IMR-90 (cell line): ENCODE results near the gene KCNAB2. TPM values are rescaled to one million over a fixed set of nuclear protein-coding genes. Genes with fewer than 3 reads are reported as not detected.

Experiments used
- ATAC-seq: fragments of 200-7000 bp; cut with Tn5 transposase; 2 replicates; pipeline ENCODE4 v1.9.1; 2020; ENCODE audit warnings: low read depth, mild to moderate bottlenecking, moderate library complexity
- BruUV-seq: library from RNA; stranded (reverse); fragments of 400-500 nt; replicated peaks from 2 replicates; lab custom pipeline; 2021; lab: Mats Ljungman, UMichigan
- CTCF ChIA-PET: fragments of 300-600 bp; formaldehyde crosslinking; extraction: SDS; loops from one replicate; lab custom pipeline; 2021; ENCODE audit warnings: antibody characterized with exemption; lab: Yijun Ruan, JAX
- POLR2A ChIA-PET: fragments of 300-600 bp; sonication (Branson Sonifier 250); formaldehyde crosslinking; loops from one replicate; lab custom pipeline; 2022; ENCODE audit warnings: antibody characterized with exemption; ENCODE audit not compliant: unreplicated experiment; lab: Charles Lee
- DNase-seq: peaks from one replicate; pipeline ENCODE4 v3.0.0; 2013
- H2AFZ ChIP-seq: replicated peaks from 2 replicates; pipeline ENCODE3; 2013; ENCODE audit warnings: low read length, mild to moderate bottlenecking; ENCODE audit not compliant: poor library complexity
- H2AK5ac ChIP-seq: 2 replicates; pipeline ENCODE4 v1.6.1; 2013; ENCODE audit warnings: low read depth, low read length, inconsistent platforms
- H2AK9ac ChIP-seq: replicated peaks from 2 replicates; pipeline ENCODE3; 2013; ENCODE audit warnings: mild to moderate bottlenecking, low read depth, low read length, moderate library complexity; ENCODE audit not compliant: poor library complexity
- H2BK120ac ChIP-seq: 2 replicates; pipeline ENCODE4 v1.6.1; 2013; ENCODE audit warnings: low read depth, low read length, inconsistent platforms
- H2BK15ac ChIP-seq: 3 replicates; pipeline ENCODE4 v1.6.1; 2013; ENCODE audit warnings: low read depth, low read length, inconsistent platforms
- H2BK20ac ChIP-seq: 2 replicates; pipeline ENCODE4 v1.6.1; 2013; ENCODE audit warnings: low read depth, mild to moderate bottlenecking, inconsistent platforms, low read length, moderate library complexity
- H2BK5ac ChIP-seq: 2 replicates; pipeline ENCODE4 v1.6.1; 2013; ENCODE audit warnings: mild to moderate bottlenecking, low read depth, low read length, inconsistent platforms; ENCODE audit not compliant: poor library complexity, severe bottlenecking
- H3K14ac ChIP-seq: replicated peaks from 2 replicates; pipeline ENCODE4 v1.6.1; 2013; ENCODE audit warnings: low read depth, low read length, inconsistent platforms
- H3K18ac ChIP-seq: 2 replicates; pipeline ENCODE4 v1.6.1; 2013; ENCODE audit warnings: low read depth, low read length, control low read depth
- H3K23ac ChIP-seq: 2 replicates; pipeline ENCODE4 v1.6.1; 2013; ENCODE audit warnings: low read depth, low read length, inconsistent platforms
- H3K27ac ChIP-seq: 2 replicates; pipeline ENCODE4 v1.5.1; 2013; ENCODE audit warnings: mild to moderate bottlenecking, control low read depth, low read length; ENCODE audit not compliant: insufficient read depth
- H3K27me3 ChIP-seq: 2 replicates; pipeline ENCODE4 v1.6.1; 2013; ENCODE audit warnings: low read length; ENCODE audit not compliant: control insufficient read depth, insufficient read depth
- H3K36me3 ChIP-seq: 2 replicates; pipeline ENCODE4 v1.6.1; 2013; ENCODE audit warnings: low read length, mixed read lengths; ENCODE audit not compliant: control insufficient read depth, insufficient read depth
- H3K4ac ChIP-seq: 2 replicates; pipeline ENCODE4 v1.6.1; 2013; ENCODE audit warnings: low read depth, low read length, inconsistent platforms
- H3K4me1 ChIP-seq: 2 replicates; pipeline ENCODE4 v1.6.1; 2013; ENCODE audit warnings: low read length, mixed read lengths; ENCODE audit not compliant: control insufficient read depth, insufficient read depth
- H3K4me2 ChIP-seq: 2 replicates; pipeline ENCODE4 v1.6.1; 2013; ENCODE audit warnings: low read depth, mild to moderate bottlenecking, control low read depth, low read length, moderate library complexity
- H3K4me3 ChIP-seq: 2 replicates; pipeline ENCODE4 v1.5.1; 2013; ENCODE audit warnings: low read depth, mild to moderate bottlenecking, control low read depth, low read length, moderate library complexity; ENCODE audit not compliant: insufficient read depth
- H3K56ac ChIP-seq: 2 replicates; pipeline ENCODE4 v1.6.1; 2013; ENCODE audit warnings: low read length, inconsistent platforms; ENCODE audit not compliant: insufficient read depth; ENCODE audit errors: extremely low read depth
- H3K79me1 ChIP-seq, 2 experiments: 2 replicates each; pipeline ENCODE4 v1.6.1; 2013; ENCODE audit warnings: low read length in 2 of 2, inconsistent platforms in 1 of 2, low read depth in 1 of 2
- H3K9ac ChIP-seq: 2 replicates; pipeline ENCODE4 v1.6.1; 2013; ENCODE audit warnings: low read depth, low read length, control low read depth
- H3K9me1 ChIP-seq: 2 replicates; pipeline ENCODE4 v1.6.1; 2013; ENCODE audit warnings: low read length, inconsistent platforms; ENCODE audit not compliant: insufficient read depth
- H3K9me3 ChIP-seq: 2 replicates; pipeline ENCODE4 v1.6.1; 2013; ENCODE audit warnings: low read length; ENCODE audit not compliant: control insufficient read depth, insufficient read depth
- H4K20me1 ChIP-seq: 2 replicates; pipeline ENCODE4 v1.6.1; 2013; ENCODE audit warnings: low read length, inconsistent platforms; ENCODE audit not compliant: insufficient read depth
- H4K5ac ChIP-seq: 2 replicates; pipeline ENCODE4 v1.6.1; 2013; ENCODE audit warnings: mild to moderate bottlenecking, low read depth, low read length, control low read depth
- H4K8ac ChIP-seq, 2 experiments: 2 replicates each; pipeline ENCODE4 v1.6.1; 2013; ENCODE audit warnings: low read depth in 2 of 2, low read length in 2 of 2, control low read depth in 1 of 2, inconsistent platforms in 1 of 2
- H4K91ac ChIP-seq: 2 replicates; pipeline ENCODE4 v1.6.1; 2013; ENCODE audit warnings: low read depth, low read length, inconsistent platforms; ENCODE audit not compliant: insufficient read depth
- CEBPB ChIP-seq: IDR thresholded peaks from 2 replicates; pipeline ENCODE4 v1.6.1; 2012; ENCODE audit warnings: low read depth, low read length, improper control_type of control experiment
- CHD1 ChIP-seq: IDR thresholded peaks from 2 replicates; pipeline ENCODE4 v1.6.1; 2012; ENCODE audit warnings: low read depth, low read length, improper control_type of control experiment
- FOS ChIP-seq: fragments of 150-350 bp; IDR thresholded peaks from 2 replicates; pipeline ENCODE4 v1.6.1; 2016; ENCODE audit warnings: low read depth, low read length
- MAFK ChIP-seq: IDR thresholded peaks from 2 replicates; pipeline ENCODE4 v1.6.1; 2012; ENCODE audit warnings: low read depth, low read length, improper control_type of control experiment
- MAZ ChIP-seq: IDR thresholded peaks from 2 replicates; pipeline ENCODE4 v1.6.1; 2012; ENCODE audit warnings: low read depth, mild to moderate bottlenecking, low read length, improper control_type of control experiment, moderate library complexity, borderline replicate concordance
- MXI1 ChIP-seq: IDR thresholded peaks from 2 replicates; pipeline ENCODE4 v1.6.1; 2012; ENCODE audit warnings: low read depth, mild to moderate bottlenecking, low read length, moderate library complexity, borderline replicate concordance
- NFE2L2 ChIP-seq: fragments of 150-350 bp; IDR thresholded peaks from 2 replicates; pipeline ENCODE4 v1.6.1; 2016; ENCODE audit warnings: low read depth, mild to moderate bottlenecking, low read length
- POLR2A ChIP-seq: IDR thresholded peaks from 2 replicates; pipeline ENCODE4 v1.6.1; 2012; ENCODE audit warnings: mild to moderate bottlenecking, low read depth, low read length
- RAD21 ChIP-seq: IDR thresholded peaks from 2 replicates; pipeline ENCODE4 v1.6.1; 2012; ENCODE audit warnings: low read length, improper control_type of control experiment
- RFX5 ChIP-seq: IDR thresholded peaks from 2 replicates; pipeline ENCODE4 v1.8.0; 2012; ENCODE audit warnings: low read depth, mild to moderate bottlenecking, low read length, moderate library complexity
- USF2 ChIP-seq: fragments of 150-350 bp; IDR thresholded peaks from 2 replicates; pipeline ENCODE4 v1.6.1; 2017; ENCODE audit warnings: mild to moderate bottlenecking, antibody characterized with exemption, low read length, low read depth
- WGBS, 2 experiments: methylation state at CpG; one replicate each; pipeline versions ENCODE4 v1.1.5 to v1.1.7; 2013; ENCODE audit warnings: missing lambda C conversion rate in 2 of 2; ENCODE audit not compliant: insufficient read length in 1 of 2; ENCODE audit errors: extremely low coverage in 2 of 2; 5-methylcytosine and 5-hydroxymethylcytosine counted together
- dilution Hi-C: fragments of 300-500 bp; cut with HindIII; formaldehyde crosslinking; loops from one replicate; pipeline ENCODE4 v1.14.3; 2018; ENCODE audit warnings: low sequenced_read_pairs; ENCODE audit not compliant: unreplicated experiment
- in situ Hi-C: fragments of 300-500 bp; cut with MboI; formaldehyde crosslinking; loops from 3 replicates; pipeline ENCODE4 v1.14.3; 2019; ENCODE audit warnings: low sequenced_read_pairs, inconsistent platforms, mixed read lengths
- intact Hi-C: fragments of 100-400 bp; cut with micrococcal nuclease; formaldehyde crosslinking; loops from 2 replicates; pipeline ENCODE4 v1.10.0; 2022
- polyA plus RNA-seq, 3 experiments: library from polyadenylated mRNA; depleted of rRNA; stranded (reverse); fragments of >200 nt; gene quantifications; 2 replicates each; pipeline ENCODE4 v1.2.3, GENCODE V29; 2012; ENCODE audit warnings: low replicate concordance in 1 of 3
- total RNA-seq: library from RNA; depleted of rRNA; stranded (reverse); fragments of >200 nt; gene quantifications from 2 replicates; pipeline ENCODE4 v1.2.3, GENCODE V29; 2012
- TF ChIP-seq, protein P1 (sequence below): fragments of 150-350 bp; IDR thresholded peaks from 2 replicates; pipeline ENCODE4 v1.6.1; 2016; ENCODE audit warnings: low read depth, mild to moderate bottlenecking, low read length, moderate library complexity, borderline replicate concordance
- TF ChIP-seq, protein P2 (sequence below): conservative IDR thresholded peaks from 2 replicates; pipeline ENCODE4 v1.5.1; 2012; ENCODE audit warnings: mild to moderate bottlenecking, low read depth, low read length, improper control_type of control experiment

Gene KCNAB2
- total and polyA plus RNA-seq, 2 of the 4 experiments (the other 2 are of a cell fraction) = 1.3 to 4.2 TPM

DNA sequence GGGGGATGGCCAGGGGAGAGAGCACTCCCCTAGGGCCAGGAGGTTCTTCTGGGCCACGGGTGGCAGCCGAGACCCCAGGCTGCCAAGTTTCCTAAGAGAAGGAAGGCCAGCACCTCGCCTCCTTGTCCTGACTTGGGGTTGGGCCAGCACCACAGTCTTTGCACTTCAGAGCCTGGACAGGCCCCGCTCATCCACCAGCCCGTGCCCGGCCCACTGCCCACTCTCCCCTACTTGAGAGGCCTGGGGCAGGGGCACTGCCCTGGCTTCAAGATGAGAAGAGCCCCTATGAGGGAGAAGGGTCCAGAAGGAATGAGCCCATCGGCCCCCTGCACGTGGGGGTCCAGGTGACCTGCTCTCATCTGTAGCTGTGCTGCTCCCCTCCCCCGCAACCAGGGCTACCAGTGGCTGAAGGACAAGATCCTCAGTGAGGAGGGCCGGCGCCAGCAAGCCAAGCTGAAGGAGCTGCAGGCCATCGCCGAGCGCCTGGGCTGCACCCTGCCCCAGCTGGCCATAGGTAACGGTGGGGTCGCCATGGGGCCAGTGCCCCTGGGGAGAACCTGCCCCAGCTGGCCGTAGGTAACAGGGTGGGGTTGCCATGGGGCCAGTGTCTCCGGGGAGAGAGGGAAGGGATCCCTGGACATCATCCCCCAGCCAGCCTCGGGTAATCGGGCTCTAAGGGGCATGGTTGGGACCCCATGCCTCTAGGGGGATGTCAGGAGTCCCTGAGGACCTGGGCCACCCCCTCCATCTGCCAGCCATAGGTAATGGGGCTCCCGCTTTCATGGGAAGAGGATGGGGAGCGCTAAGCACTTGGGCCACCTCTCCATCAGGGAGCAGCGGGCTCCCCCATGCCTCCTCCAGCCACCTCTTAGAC lies 50.8 kb downstream of the KCNAB2 start:
- H3K27me3 ChIP-seq = peaks cover 9% of the 10 kb centered on the region; the same call in 1 of the 2 replicates
- no peak for DNase-seq
- H4K5ac ChIP-seq = no peak overlapping the region
- H3K4me2 ChIP-seq = no peak overlapping the region
- no peak overlapping the region for H4K91ac ChIP-seq
- 62% methylated on average over 5 of the region's 23 CpGs; no CpG with 5 or more reads in 1 of the 2 experiments for WGBS, 2 experiments
- ChIA-PET POLR2A (no interaction called here), CTCF (no interaction called here)
- no peak overlapping the region for H3K14ac ChIP-seq
- no peak overlapping the region for H2AK9ac ChIP-seq
- H2BK5ac ChIP-seq = no peak overlapping the region
- no peak overlapping the region for H4K8ac ChIP-seq
- intact Hi-C loops (no loop called here), dilution Hi-C loops (no loop called here), in situ Hi-C loops (no loop called here)
- no peaks in the 10 kb centered on the region for H4K20me1 ChIP-seq
- H2AK5ac ChIP-seq = no peak overlapping the region
- no peak overlapping the region for H3K4ac ChIP-seq
- H3K9me3 ChIP-seq = no peaks in the 10 kb centered on the region
- no peak overlapping the region for H3K56ac ChIP-seq
- ATAC-seq = no peak
- no peaks in the 10 kb centered on the region for H3K4me1 ChIP-seq
- H3K18ac ChIP-seq = no peak overlapping the region
- BruUV-seq = no TSS peak
- no peaks in the 10 kb centered on the region for H3K9me1 ChIP-seq
- H2BK15ac ChIP-seq = no peak overlapping the region
- H2BK20ac ChIP-seq = no peak overlapping the region
- H3K27ac ChIP-seq = no peak overlapping the region
- H3K23ac ChIP-seq = no peak overlapping the region
- no peaks in the 10 kb centered on the region for H3K36me3 ChIP-seq
- no peak overlapping the region for H3K4me3 ChIP-seq
- no peak overlapping the region for H2BK120ac ChIP-seq
- no peak overlapping the region for H3K9ac ChIP-seq
- TF ChIP-seq, protein P1, sequence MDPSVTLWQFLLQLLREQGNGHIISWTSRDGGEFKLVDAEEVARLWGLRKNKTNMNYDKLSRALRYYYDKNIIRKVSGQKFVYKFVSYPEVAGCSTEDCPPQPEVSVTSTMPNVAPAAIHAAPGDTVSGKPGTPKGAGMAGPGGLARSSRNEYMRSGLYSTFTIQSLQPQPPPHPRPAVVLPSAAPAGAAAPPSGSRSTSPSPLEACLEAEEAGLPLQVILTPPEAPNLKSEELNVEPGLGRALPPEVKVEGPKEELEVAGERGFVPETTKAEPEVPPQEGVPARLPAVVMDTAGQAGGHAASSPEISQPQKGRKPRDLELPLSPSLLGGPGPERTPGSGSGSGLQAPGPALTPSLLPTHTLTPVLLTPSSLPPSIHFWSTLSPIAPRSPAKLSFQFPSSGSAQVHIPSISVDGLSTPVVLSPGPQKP = no peak
- no peak for TF ChIP-seq POLR2A
- no peak for TF ChIP-seq NFE2L2
- TF ChIP-seq, protein P2, sequence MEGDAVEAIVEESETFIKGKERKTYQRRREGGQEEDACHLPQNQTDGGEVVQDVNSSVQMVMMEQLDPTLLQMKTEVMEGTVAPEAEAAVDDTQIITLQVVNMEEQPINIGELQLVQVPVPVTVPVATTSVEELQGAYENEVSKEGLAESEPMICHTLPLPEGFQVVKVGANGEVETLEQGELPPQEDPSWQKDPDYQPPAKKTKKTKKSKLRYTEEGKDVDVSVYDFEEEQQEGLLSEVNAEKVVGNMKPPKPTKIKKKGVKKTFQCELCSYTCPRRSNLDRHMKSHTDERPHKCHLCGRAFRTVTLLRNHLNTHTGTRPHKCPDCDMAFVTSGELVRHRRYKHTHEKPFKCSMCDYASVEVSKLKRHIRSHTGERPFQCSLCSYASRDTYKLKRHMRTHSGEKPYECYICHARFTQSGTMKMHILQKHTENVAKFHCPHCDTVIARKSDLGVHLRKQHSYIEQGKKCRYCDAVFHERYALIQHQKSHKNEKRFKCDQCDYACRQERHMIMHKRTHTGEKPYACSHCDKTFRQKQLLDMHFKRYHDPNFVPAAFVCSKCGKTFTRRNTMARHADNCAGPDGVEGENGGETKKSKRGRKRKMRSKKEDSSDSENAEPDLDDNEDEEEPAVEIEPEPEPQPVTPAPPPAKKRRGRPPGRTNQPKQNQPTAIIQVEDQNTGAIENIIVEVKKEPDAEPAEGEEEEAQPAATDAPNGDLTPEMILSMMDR = no peak
- TF ChIP-seq CEBPB = no peak
- TF ChIP-seq RAD21 = no peak
- no peak for TF ChIP-seq MAFK
- no peak for TF ChIP-seq RFX5
- TF ChIP-seq MXI1 = no peak
- no peak for TF ChIP-seq CHD1
- no peak for TF ChIP-seq USF2
- no peak for TF ChIP-seq FOS
- no peak for TF ChIP-seq MAZ
- no peak overlapping the region for H2AFZ ChIP-seq
- no peaks in the 10 kb centered on the region for H3K79me1 ChIP-seq
